Measurements from ENCODE around the gene ABCA10. TPM values are rescaled to one million over a fixed set of nuclear protein-coding genes. Genes with fewer than 3 reads are reported as not detected.

ABCA10 gene
- total RNA-seq, 1 donor from 2014 or later = 0.23 TPM

- no peak overlapping the region for H3K4me3 Mint-ChIP-seq (ENCODE audit: low read depth)
- intact Hi-C loops (cut with micrococcal nuclease) = no loop called here
- H3K27ac Mint-ChIP-seq = no peak overlapping the region
- H3K27me3 Mint-ChIP-seq (ENCODE audit: low read depth) = no peaks in the 10 kb centered on the region
- H3K9me3 Mint-ChIP-seq = no peaks in the 10 kb centered on the region
- H3K36me3 Mint-ChIP-seq (ENCODE audit: low read depth) = no peaks in the 10 kb centered on the region
- H3K4me1 Mint-ChIP-seq (ENCODE audit: low read depth) = no peaks in the 10 kb centered on the region
- no peak for DNase-seq (ENCODE audit: low spot score)
These were observed 86.3 kb downstream of the ABCA10 start for GRCh38 chr17:69142175-69142802.

- DNase-seq (ENCODE audit: low spot score) = no peak
- intact Hi-C loops (cut with micrococcal nuclease) = no loop called here
- Mint-ChIP-seq H3K36me3 (ENCODE audit: low read depth) (no peaks in the 10 kb centered on the region), H3K27ac (no peak within 1 kb of the TSS), H3K27me3 (ENCODE audit: low read depth) (no peaks in the 10 kb centered on the region), H3K4me3 (ENCODE audit: low read depth) (no peak within 1 kb of the TSS), H3K4me1 (ENCODE audit: low read depth) (no peaks in the 10 kb centered on the region), H3K9me3 (no peaks in the 10 kb centered on the region)
These were observed 87.0 kb downstream of the ABCA10 start, which contains the start of gene ABCA6 for GRCh38 chr17:69141431-69142174. Gene ABCA6, minus strand, starts transcription at chr17:69141895. Its CDS starts 1,192 bp downstream, at chr17:69140703.

GRCh38 chr17:69134112-69134511 lies 94.5 kb downstream of the ABCA10 start:
- no peaks in the 10 kb centered on the region for H3K27me3 Mint-ChIP-seq (ENCODE audit: low read depth)
- H3K9me3 Mint-ChIP-seq = no peaks in the 10 kb centered on the region
- no peak overlapping the region for H3K4me3 Mint-ChIP-seq (ENCODE audit: low read depth)
- H3K36me3 Mint-ChIP-seq (ENCODE audit: low read depth) = no peaks in the 10 kb centered on the region
- no peak overlapping the region for H3K27ac Mint-ChIP-seq
- H3K4me1 Mint-ChIP-seq (ENCODE audit: low read depth) = no peaks in the 10 kb centered on the region
- no peak for DNase-seq (ENCODE audit: low spot score)
- intact Hi-C loops (cut with micrococcal nuclease) = no loop called here

- no peaks in the 10 kb centered on the region for H3K4me1 Mint-ChIP-seq (ENCODE audit: low read depth)
These were observed 97.9 kb downstream of the ABCA10 start for GRCh38 chr17:69130627-69131296.

GRCh38 chr17:69123626-69124025 lies 105.0 kb downstream of the ABCA10 start:
- H3K27ac Mint-ChIP-seq = no peak overlapping the region
- intact Hi-C loops (cut with micrococcal nuclease) = no loop called here

More at GRCh38 chr17:69130627-69131296, 97.9 kb downstream of the ABCA10 start:
- Mint-ChIP-seq H3K27me3 (ENCODE audit: low read depth) (no peaks in the 10 kb centered on the region), H3K4me3 (ENCODE audit: low read depth) (no peak overlapping the region), H3K36me3 (ENCODE audit: low read depth) (no peaks in the 10 kb centered on the region), H3K27ac (no peak overlapping the region), H3K9me3 (no peaks in the 10 kb centered on the region)
- intact Hi-C loops (cut with micrococcal nuclease) = no loop called here
- DNase-seq (ENCODE audit: low spot score) = no peak

GRCh38 chr17:69122065-69122464 lies 106.6 kb downstream of the ABCA10 start:
- Mint-ChIP-seq H3K27ac (no peak overlapping the region), H3K9me3 (no peaks in the 10 kb centered on the region), H3K36me3 (ENCODE audit: low read depth) (no peaks in the 10 kb centered on the region), H3K4me3 (ENCODE audit: low read depth) (no peak overlapping the region), H3K27me3 (ENCODE audit: low read depth) (no peaks in the 10 kb centered on the region), H3K4me1 (ENCODE audit: low read depth) (no peaks in the 10 kb centered on the region)
- DNase-seq (ENCODE audit: low spot score) = no peak
- intact Hi-C loops (cut with micrococcal nuclease) = no loop called here

More at GRCh38 chr17:69123626-69124025, 105.0 kb downstream of the ABCA10 start:
- H3K27me3 Mint-ChIP-seq (ENCODE audit: low read depth) = no peaks in the 10 kb centered on the region
- no peak overlapping the region for H3K4me3 Mint-ChIP-seq (ENCODE audit: low read depth)
- no peaks in the 10 kb centered on the region for H3K4me1 Mint-ChIP-seq (ENCODE audit: low read depth)
- H3K9me3 Mint-ChIP-seq = no peaks in the 10 kb centered on the region
- no peak for DNase-seq (ENCODE audit: low spot score)
- no peaks in the 10 kb centered on the region for H3K36me3 Mint-ChIP-seq (ENCODE audit: low read depth)

GRCh38 chr17:69117855-69118784 lies 110.5 kb downstream of the ABCA10 start:
- Mint-ChIP-seq H3K27ac (no peak overlapping the region), H3K4me3 (ENCODE audit: low read depth) (no peak overlapping the region), H3K27me3 (ENCODE audit: low read depth) (no peaks in the 10 kb centered on the region), H3K9me3 (no peaks in the 10 kb centered on the region), H3K36me3 (ENCODE audit: low read depth) (no peaks in the 10 kb centered on the region), H3K4me1 (ENCODE audit: low read depth) (no peaks in the 10 kb centered on the region)
- intact Hi-C loops (cut with micrococcal nuclease) = no loop called here
- DNase-seq (ENCODE audit: low spot score) = no peak

- no peak overlapping the region for H3K27ac Mint-ChIP-seq
- H3K36me3 Mint-ChIP-seq (ENCODE audit: low read depth) = no peaks in the 10 kb centered on the region
- no peaks in the 10 kb centered on the region for H3K27me3 Mint-ChIP-seq (ENCODE audit: low read depth)
- no peak for DNase-seq (ENCODE audit: low spot score)
- no peak overlapping the region for H3K4me3 Mint-ChIP-seq (ENCODE audit: low read depth)
- H3K9me3 Mint-ChIP-seq = no peaks in the 10 kb centered on the region
- intact Hi-C loops (cut with micrococcal nuclease) = no loop called here
- no peaks in the 10 kb centered on the region for H3K4me1 Mint-ChIP-seq (ENCODE audit: low read depth)
These were observed 116.8 kb downstream of the ABCA10 start for GRCh38 chr17:69111794-69112193.

- Mint-ChIP-seq H3K36me3 (ENCODE audit: low read depth) (no peaks in the 10 kb centered on the region), H3K27me3 (ENCODE audit: low read depth) (no peaks in the 10 kb centered on the region), H3K27ac (no peak overlapping the region), H3K4me1 (ENCODE audit: low read depth) (no peaks in the 10 kb centered on the region), H3K9me3 (no peaks in the 10 kb centered on the region), H3K4me3 (ENCODE audit: low read depth) (no peak overlapping the region)
- intact Hi-C loops (cut with micrococcal nuclease) = no loop called here
- no peak for DNase-seq (ENCODE audit: low spot score)
These were observed 122.5 kb downstream of the ABCA10 start for GRCh38 chr17:69105907-69106730.

GRCh38 chr17:69103557-69104233 lies 124.9 kb downstream of the ABCA10 start:
- Mint-ChIP-seq H3K27ac (no peak overlapping the region), H3K4me3 (ENCODE audit: low read depth) (no peak overlapping the region), H3K9me3 (no peaks in the 10 kb centered on the region), H3K27me3 (ENCODE audit: low read depth) (no peaks in the 10 kb centered on the region), H3K4me1 (ENCODE audit: low read depth) (no peaks in the 10 kb centered on the region), H3K36me3 (ENCODE audit: low read depth) (no peaks in the 10 kb centered on the region)
- intact Hi-C loops (cut with micrococcal nuclease) = no loop called here
- no peak for DNase-seq (ENCODE audit: low spot score)

GRCh38 chr17:69098625-69099024 lies 130.0 kb downstream of the ABCA10 start:
- no peak overlapping the region for H3K27ac Mint-ChIP-seq

More at GRCh38 chr17:69098625-69099024, 130.0 kb downstream of the ABCA10 start:
- intact Hi-C loops (cut with micrococcal nuclease) = no loop called here
- Mint-ChIP-seq H3K4me3 (ENCODE audit: low read depth) (no peak overlapping the region), H3K9me3 (no peaks in the 10 kb centered on the region), H3K36me3 (ENCODE audit: low read depth) (no peaks in the 10 kb centered on the region), H3K4me1 (ENCODE audit: low read depth) (no peaks in the 10 kb centered on the region), H3K27me3 (ENCODE audit: low read depth) (no peaks in the 10 kb centered on the region)
- DNase-seq (ENCODE audit: low spot score) = no peak
